Thyroid gland (tissue), 4 donors: ENCODE results near the gene PCYT2.

Experiments
- CTCF ChIP-seq, 6 experiments: fragments of 200-600 bp in 3 of 6; fragments of 450-650 bp in 3 of 6; sonication (generic) in 3 of 6; IDR thresholded peaks; one replicate each; pipeline ENCODE4 v1.5.1; 2016 to 2019; ENCODE audit warnings: antibody characterized with exemption in 6 of 6, mild to moderate bottlenecking in 2 of 6, inconsistent platforms in 1 of 6, moderate library complexity in 1 of 6
- POLR2A ChIP-seq, 2 donors: fragments of 450-650 bp; IDR thresholded peaks; one replicate each; pipeline ENCODE4 v1.6.1; 2017; ENCODE audit warnings: antibody characterized with exemption in 2 of 2, mild to moderate bottlenecking in 2 of 2, moderate library complexity in 1 of 2

- TF ChIP-seq CTCF (IDR thresholded peaks at IDR 0.05) (no peak), POLR2A (IDR thresholded peaks at IDR 0.05) (no peak)
Measured at GRCh38 chr17:81870981-81871386, 40.2 kb downstream of the PCYT2 start, which contains the start of gene ARHGDIA.
